Tongue (tissue), 2 donors: ENCODE data around the gene EZH2. TPM values are rescaled to one million over a fixed set of nuclear protein-coding genes. Genes with fewer than 3 reads are reported as not detected.
A peak's percentile ranks its signal among the peaks of the same experiment; 100 is the strongest.

Source experiments
- DNase-seq: peaks from one replicate; pipeline ENCODE4 v3.0.0-alpha.2; 2015
- total RNA-seq: library from RNA; depleted of rRNA; stranded (reverse); fragments of >200 nt; gene quantifications from one replicate; pipeline ENCODE4 v1.2.3, GENCODE V29; 2014

The EZH2 gene
- total RNA-seq, 1 donor from 2014 or later: 22.4 TPM

GRCh38 chr7:148804343-148805235 lies 79.5 kb downstream of the EZH2 start:
- DNase-seq: no peak

GRCh38 chr7:148803094-148803493 lies 81.0 kb downstream of the EZH2 start:
- no peak for DNase-seq

- DNase-seq: no peak
Observed at GRCh38 chr7:148802101-148802493, 82.0 kb downstream of the EZH2 start.

GRCh38 chr7:148800677-148801076 lies 83.4 kb downstream of the EZH2 start:
- DNase-seq: peak; percentile 66

GRCh38 chr7:148799893-148800555 lies 84.1 kb downstream of the EZH2 start:
- no peak for DNase-seq

- DNase-seq: no peak
Observed at GRCh38 chr7:148796841-148797240, 87.2 kb downstream of the EZH2 start.

- DNase-seq: no peak
Observed at GRCh38 chr7:148794476-148794875, 89.6 kb downstream of the EZH2 start.

- no peak for DNase-seq
Observed at GRCh38 chr7:148793590-148793989, 90.5 kb downstream of the EZH2 start.

GRCh38 chr7:148791546-148791945 lies 92.5 kb downstream of the EZH2 start:
- DNase-seq: no peak

GRCh38 chr7:148790850-148791249 lies 93.2 kb downstream of the EZH2 start:
- no peak for DNase-seq

GRCh38 chr7:148790131-148790726 lies 93.9 kb downstream of the EZH2 start:
- no peak for DNase-seq

- no peak for DNase-seq
Observed at GRCh38 chr7:148789220-148789619, 94.9 kb downstream of the EZH2 start.

GRCh38 chr7:148787571-148788295 lies 96.4 kb downstream of the EZH2 start:
- no peak for DNase-seq

- peak; percentile 19 for DNase-seq
Observed at GRCh38 chr7:148783801-148784527, 100.1 kb downstream of the EZH2 start.

GRCh38 chr7:148782757-148783456 lies 101.2 kb downstream of the EZH2 start:
- no peak for DNase-seq

- no peak for DNase-seq
Observed at GRCh38 chr7:148774471-148774870, 109.6 kb downstream of the EZH2 start.

GRCh38 chr7:148773334-148773733 lies 110.8 kb downstream of the EZH2 start:
- DNase-seq: no peak

- no peak for DNase-seq
Observed at GRCh38 chr7:148772297-148773089, 111.6 kb downstream of the EZH2 start.

GRCh38 chr7:148770004-148770403 lies 114.1 kb downstream of the EZH2 start:
- DNase-seq: no peak

GRCh38 chr7:148763622-148764021 lies 120.5 kb downstream of the EZH2 start:
- DNase-seq: no peak
